Adrenal gland (tissue), 12 donors: Measurements from ENCODE around the gene SLC35A1. TPM values are rescaled to one million over a fixed set of nuclear protein-coding genes. Genes with fewer than 3 reads are reported as not detected.

Experiments used
- DNase-seq, 7 donors: peaks; one replicate each; pipeline ENCODE4 v3.0.0-alpha.2; 2019 to 2020
- H3K27ac ChIP-seq, 5 donors: fragments of 200-600 bp; sonication (generic) in 4 of 5; 1 replicate in 3 of 5; 2 replicates in 2 of 5; pipeline versions ENCODE4 v1.5.1 to v1.8.0; 2016 to 2020; ENCODE audit warnings: mild to moderate bottlenecking in 1 of 5
- H3K27me3 ChIP-seq: fragments of 200-600 bp; 2 replicates; pipeline ENCODE4 v1.8.0; 2021
- H3K36me3 ChIP-seq, 2 donors: fragments of 200-600 bp; replicated peaks in 1 of 2; 1 replicate in 1 of 2; 2 replicates in 1 of 2; pipeline versions ENCODE4 v1.5.1 to v1.8.0; 2018 to 2022
- H3K4me1 ChIP-seq, 2 donors: fragments of 200-600 bp; replicated peaks in 1 of 2; 1 replicate in 1 of 2; 2 replicates in 1 of 2; pipeline versions ENCODE4 v1.5.1 to v1.8.0; 2018 to 2021
- H3K4me3 ChIP-seq, 4 donors: fragments of 200-600 bp; sonication (generic) in 3 of 4; one replicate each; pipeline ENCODE4 v1.5.1; 2016 to 2018
- H3K9me3 ChIP-seq, 3 donors: fragments of 200-600 bp; sonication (generic) in 1 of 3; replicated peaks in 1 of 3; 1 replicate in 2 of 3; 2 replicates in 1 of 3; pipeline versions ENCODE4 v1.5.1 to v1.8.0; 2016 to 2021
- CTCF ChIP-seq, 6 experiments: fragments of 450-650 bp in 4 of 6; fragments of 200-600 bp in 2 of 6; sonication (generic) in 1 of 6; IDR thresholded peaks; 1 replicate in 5 of 6; 2 replicates in 1 of 6; pipeline versions ENCODE4 v1.5.1 to v1.8.0; 2016 to 2021; ENCODE audit warnings: antibody characterized with exemption in 6 of 6, mild to moderate bottlenecking in 2 of 6, moderate library complexity in 1 of 6
- POLR2A ChIP-seq, 2 donors: fragments of 450-650 bp; IDR thresholded peaks; one replicate each; pipeline ENCODE4 v1.6.1; 2017; ENCODE audit warnings: antibody characterized with exemption in 2 of 2, mild to moderate bottlenecking in 2 of 2, moderate library complexity in 1 of 2
- WGBS, 4 donors: extraction: QIAGEN DNeasy Blood & Tissue Kit in 2 of 4; methylation state at CpG; one replicate each; pipeline versions ENCODE4 v1.1.5 to v1.1.7; 2013 to 2017; 5-methylcytosine and 5-hydroxymethylcytosine counted together
- intact Hi-C, 2 donors: fragments of 100-400 bp; cut with DNase I; formaldehyde crosslinking; loops; one replicate each; pipeline versions ENCODE4 v1.14.1 to v1.15.0; 2022 to 2023
- polyA plus RNA-seq, 3 donors: library from polyadenylated mRNA; stranded (reverse); fragments of 200-250 nt in 2 of 3; fragments of 350-450 nt in 1 of 3; fragmentation: Illumina TruSeq in 1 of 3; extraction: RNeasy Lipid Tissue Mini Kit (QIAGEN cat#74804) in 1 of 3; gene quantifications; one replicate each; pipeline ENCODE4 v1.2.3, GENCODE V29; 2013 to 2014
- total RNA-seq, 9 donors: library from RNA; depleted of rRNA in 4 of 9; stranded (reverse); fragments of >200 nt in 4 of 9; fragments of 120-200 nt in 1 of 9; fragmentation: NEBNext Ultra II Directional in 1 of 9; extraction: Animal tissue kit (Norgen Biotek cat#: 25700) in 1 of 9; gene quantifications; one replicate each; pipeline versions ENCODE4 v1.1.0 to v1.2.4, GENCODE V29; 2013 to 2023
- donor health status: healthy with polysubstance abuse.
- donor health status: Bipolar disorder and iron deficiency.
- donor health status: DM: yes; HTN: yes; CAD: no.
- donor health status: DM: no; HTN: no; CAD: no.
- donor health status: DM: no; HTN: no; CAD: no.
- donor health status: DM: yes; HTN: yes; CAD: no.

Gene SLC35A1
- total and polyA plus RNA-seq, 12 donors, result 19.9 to 41.0 (median 29.3) TPM

- Histone ChIP-seq H3K36me3 (no peaks in the 10 kb centered on the region), H3K4me3 (no peak overlapping the region), H3K9me3 (no peaks in the 10 kb centered on the region), H3K4me1 (no peaks in the 10 kb centered on the region), H3K27me3 (no peaks in the 10 kb centered on the region), H3K27ac (no peak overlapping the region)
- intact Hi-C loops, result no loop called here
- WGBS, 4 donors, result 88 to 96% (median 91%) methylated on average over 2 of the region's 2 CpGs
- TF ChIP-seq CTCF (IDR thresholded peaks at IDR 0.05), result no peak
- TF ChIP-seq POLR2A (IDR thresholded peaks at IDR 0.05), result no peak
- no peak for DNase-seq
These were observed 7.7 kb upstream of the SLC35A1 start for GRCh38 chr6:87465051-87465450.

GRCh38 chr6:87473419-87473903 is 687 bp downstream of the SLC35A1 start:
- intact Hi-C loops, result no loop called here
- 1 to 3% (median 2%) methylated on average over 6 to 15 of the region's 15 CpGs for WGBS, 4 donors
- Histone ChIP-seq H3K36me3 (no peaks in the 10 kb centered on the region), H3K9me3 (no peaks in the 10 kb centered on the region), H3K27ac (peak overlapping the region in 4 of 5 donors; percentile 81 to 98 (median 90)), H3K27me3 (no peaks in the 10 kb centered on the region), H3K4me3 (peak overlapping the region in 3 of 4 donors; percentile 81 to 95 (median 85)), H3K4me1 (peaks cover 8 to 18% of the 10 kb centered on the region in 2 donors)
- TF ChIP-seq POLR2A (IDR thresholded peaks at IDR 0.05), result no peak
- TF ChIP-seq CTCF (IDR thresholded peaks at IDR 0.05), result no peak
- peak in 3 of 7 donors; percentile 59 to 71 (median 59) for DNase-seq

GRCh38 chr6:87481931-87482330 is 9.2 kb downstream of the SLC35A1 start:
- H3K4me3 ChIP-seq, result no peak overlapping the region
- no peak overlapping the region for H3K27ac ChIP-seq
- DNase-seq, result no peak
- intact Hi-C loops, result no loop called here
- no peaks in the 10 kb centered on the region for H3K9me3 ChIP-seq
- no peaks in the 10 kb centered on the region for H3K27me3 ChIP-seq
- peaks cover 5 to 8% of the 10 kb centered on the region in 2 donors for H3K4me1 ChIP-seq
- no peaks in the 10 kb centered on the region for H3K36me3 ChIP-seq
- 72 to 84% (median 82%) methylated on average over 3 of the region's 3 CpGs for WGBS, 4 donors
- no peak for TF ChIP-seq CTCF (IDR thresholded peaks at IDR 0.05)
- TF ChIP-seq POLR2A (IDR thresholded peaks at IDR 0.05), result no peak

GRCh38 chr6:87482366-87482765 is 9.6 kb downstream of the SLC35A1 start:
- TF ChIP-seq CTCF (IDR thresholded peaks at IDR 0.05) (no peak), POLR2A (IDR thresholded peaks at IDR 0.05) (no peak)
- no peak for DNase-seq
- intact Hi-C loops, result no loop called here

More at GRCh38 chr6:87482366-87482765, 9.6 kb downstream of the SLC35A1 start:
- no peaks in the 10 kb centered on the region for H3K27me3 ChIP-seq
- no peaks in the 10 kb centered on the region for H3K36me3 ChIP-seq
- H3K9me3 ChIP-seq, result no peaks in the 10 kb centered on the region
- H3K4me1 ChIP-seq, result peaks cover 5 to 8% of the 10 kb centered on the region in 2 donors
- no peak overlapping the region for H3K4me3 ChIP-seq
- WGBS, 4 donors, result 55 to 84% (median 72%) methylated on average over 4 of the region's 4 CpGs
- no peak overlapping the region for H3K27ac ChIP-seq
